HepG2 (cell line): Measurements from ENCODE around the gene DOP1B. TPM values are rescaled to one million over a fixed set of nuclear protein-coding genes. Genes with fewer than 3 reads are reported as not detected.

ENCODE experiments used
- AGO1 ChIP-seq: fragments of 200-400 bp; formaldehyde crosslinking; IDR thresholded peaks from 2 replicates; pipeline ENCODE4 v1.6.1; 2017; ENCODE audit warnings: mild to moderate bottlenecking, low read depth, low read length, moderate library complexity; ENCODE audit not compliant: poor library complexity, severe bottlenecking
- CREB1 ChIP-seq, 2 experiments: fragments of 450-650 bp in 1 of 2; IDR thresholded peaks; 2 replicates each; pipeline ENCODE4 v1.6.1; 2016 to 2017; ENCODE audit warnings: control low read depth in 1 of 2, mild to moderate bottlenecking in 1 of 2, missing compliant biosample characterization in 1 of 2, missing genetic modification characterization in 1 of 2
- EZH2 ChIP-seq: conservative IDR thresholded peaks from 2 replicates; pipeline ENCODE4 v1.6.1; 2012; ENCODE audit warnings: mild to moderate bottlenecking, low read depth, low read length, moderate library complexity
- HMG20A ChIP-seq: IDR thresholded peaks from 2 replicates; pipeline ENCODE4 v1.6.1; 2016; ENCODE audit warnings: borderline replicate concordance
- JUN ChIP-seq: sonication (generic); formaldehyde crosslinking; IDR thresholded peaks from 2 replicates; pipeline ENCODE4 v1.4.0; 2020; ENCODE audit warnings: mild to moderate bottlenecking, missing genetic modification reagents
- MAZ ChIP-seq, 2 experiments: sonication (generic) in 1 of 2; formaldehyde crosslinking in 1 of 2; IDR thresholded peaks; 2 replicates each; pipeline versions ENCODE4 v1.5.0 to v1.6.1; 2012 to 2020; ENCODE audit warnings: low read depth in 2 of 2, mild to moderate bottlenecking in 2 of 2, borderline replicate concordance in 1 of 2, improper control_type of control experiment in 1 of 2, low read length in 1 of 2, missing genetic modification reagents in 1 of 2, moderate library complexity in 1 of 2
- NBN ChIP-seq: fragments of 450-650 bp; conservative IDR thresholded peaks from 2 replicates; pipeline ENCODE4 v1.6.1; 2017
- NCOA1 ChIP-seq: sonication (generic); formaldehyde crosslinking; IDR thresholded peaks from 2 replicates; pipeline ENCODE4 v1.9.0; 2021; ENCODE audit warnings: missing genetic modification reagents
- PITX1 ChIP-seq: sonication (generic); formaldehyde crosslinking; IDR thresholded peaks from 2 replicates; pipeline ENCODE4 v1.5.1; 2020; ENCODE audit warnings: mild to moderate bottlenecking, missing genetic modification reagents
- POLR2AphosphoS5 ChIP-seq: IDR thresholded peaks from 2 replicates; pipeline ENCODE4 v1.6.1; 2012; ENCODE audit warnings: low read depth, low read length
- RBFOX2 ChIP-seq: fragments of 200-400 bp; formaldehyde crosslinking; IDR thresholded peaks from 2 replicates; pipeline ENCODE4 v1.6.1; 2017; ENCODE audit warnings: low read depth, mild to moderate bottlenecking, low read length
- RFX1 ChIP-seq: fragments of 450-650 bp; IDR thresholded peaks from 2 replicates; pipeline ENCODE4 v1.6.1; 2017
- SMAD3 ChIP-seq: sonication (generic); formaldehyde crosslinking; IDR thresholded peaks from 2 replicates; pipeline ENCODE4 v1.4.0; 2020; ENCODE audit warnings: missing genetic modification reagents
- ZBTB38 ChIP-seq: sonication (generic); formaldehyde crosslinking; IDR thresholded peaks from 2 replicates; pipeline ENCODE4 v1.5.1; 2020; ENCODE audit warnings: mild to moderate bottlenecking, missing genetic modification reagents
- ZNF124 ChIP-seq: sonication (generic); formaldehyde crosslinking; IDR thresholded peaks from 2 replicates; pipeline ENCODE4 v1.4.0; 2020; ENCODE audit warnings: missing genetic modification reagents
- ZNF75D ChIP-seq: sonication (generic); formaldehyde crosslinking; IDR thresholded peaks from 2 replicates; pipeline ENCODE4 v1.8.1; 2023; ENCODE audit warnings: missing genetic modification reagents, mild to moderate bottlenecking, borderline replicate concordance
- ZNF788 ChIP-seq: sonication (generic); formaldehyde crosslinking; IDR thresholded peaks from 2 replicates; pipeline ENCODE4 v1.5.0; 2020; ENCODE audit warnings: mild to moderate bottlenecking, missing genetic modification reagents, borderline replicate concordance
- ZNF816 ChIP-seq: sonication (generic); formaldehyde crosslinking; IDR thresholded peaks from 2 replicates; pipeline ENCODE4 v1.8.0; 2022; ENCODE audit warnings: missing genetic modification reagents, mild to moderate bottlenecking, borderline replicate concordance
- polyA plus RNA-seq, 8 experiments: library from polyadenylated mRNA; depleted of rRNA in 3 of 8; stranded (reverse) in 7 of 8; unstranded in 1 of 8; fragments of >200 nt; fragmentation: Illumina TruSeq in 4 of 8; extraction: Trizol in 4 of 8; gene quantifications; 2 replicates each; pipeline versions ENCODE4 v1.2.1 to v1.2.3, GENCODE V29; 2011 to 2016; ENCODE audit warnings: low read depth in 4 of 8, missing spikeins in 1 of 8, mixed read lengths in 1 of 8; ENCODE audit not compliant: insufficient read depth in 1 of 8
- total RNA-seq, 5 experiments: library from RNA; depleted of rRNA; stranded (reverse); fragments of >200 nt; fragmentation: Illumina TruSeq; extraction: Trizol; gene quantifications; 2 replicates each; pipeline ENCODE4 v1.2.3, GENCODE V29; 2016; ENCODE audit warnings: low read depth in 1 of 5
- TF ChIP-seq, protein P1 (sequence below): sonication (generic); formaldehyde crosslinking; IDR thresholded peaks from 2 replicates; pipeline ENCODE4; 2020; ENCODE audit warnings: missing genetic modification reagents, mild to moderate bottlenecking, borderline replicate concordance
- TF ChIP-seq, protein P2 (sequence below): IDR thresholded peaks from 2 replicates; pipeline ENCODE4 v1.6.1; 2012; ENCODE audit warnings: inconsistent platforms
- TF ChIP-seq, protein P3 (sequence below): sonication (generic); formaldehyde crosslinking; IDR thresholded peaks from 2 replicates; pipeline ENCODE4 v1.8.0; 2022; ENCODE audit warnings: mild to moderate bottlenecking, missing genetic modification reagents
- TF ChIP-seq, protein P4 (sequence below): sonication (generic); formaldehyde crosslinking; IDR thresholded peaks from 2 replicates; pipeline ENCODE4 v1.9.0; 2021; ENCODE audit warnings: missing genetic modification reagents, borderline replicate concordance

The DOP1B gene
- total and polyA plus RNA-seq, 2 of the 13 experiments (the other 11 are each of a cell fraction or from before 2014, with no cell fraction given), result 2.8 to 3.2 TPM

DNA sequence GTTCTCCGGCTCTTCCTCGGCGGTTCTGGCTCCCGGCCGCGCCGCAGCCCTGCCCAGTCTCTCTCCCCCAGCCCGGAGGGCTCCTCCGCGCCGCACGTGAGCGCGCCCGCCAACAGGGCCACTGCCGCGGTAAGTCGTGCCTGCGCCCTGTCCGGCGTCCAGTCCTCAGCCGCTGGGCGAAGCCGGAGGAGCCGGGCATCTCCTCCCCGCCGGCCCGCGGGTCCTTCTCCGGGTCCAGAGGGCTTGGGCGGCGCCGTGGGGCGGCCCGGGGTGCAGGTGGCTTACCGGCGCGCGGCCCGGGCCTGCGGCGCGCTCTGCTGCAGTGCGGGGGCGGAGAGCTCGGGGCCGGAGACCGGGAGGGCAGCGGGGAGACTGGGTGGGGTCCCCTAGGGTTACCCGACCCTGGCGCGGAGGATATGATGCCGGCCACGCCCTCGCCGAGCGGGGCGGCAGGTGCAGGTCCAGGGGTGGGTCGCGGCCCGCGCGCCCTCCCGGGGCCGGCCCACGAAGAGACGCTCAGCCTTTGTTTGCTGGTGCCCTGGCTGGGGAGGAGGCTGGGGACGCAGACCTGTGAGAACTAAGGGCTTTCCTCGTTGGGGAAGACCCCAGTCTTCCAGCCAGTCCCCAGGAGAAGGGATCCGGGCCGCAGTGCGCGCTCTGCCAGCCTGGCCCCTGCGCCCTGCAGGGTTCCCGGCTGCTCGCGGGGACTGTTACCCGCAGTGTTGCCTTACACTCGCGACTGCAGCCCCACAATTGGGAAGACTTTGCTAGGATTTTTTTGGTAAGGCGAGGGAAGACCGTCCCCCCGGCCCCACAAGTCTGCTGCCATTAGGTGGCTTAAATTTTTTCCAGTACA is at the start of gene DOP1B (continued):
- TF ChIP-seq, protein P1, sequence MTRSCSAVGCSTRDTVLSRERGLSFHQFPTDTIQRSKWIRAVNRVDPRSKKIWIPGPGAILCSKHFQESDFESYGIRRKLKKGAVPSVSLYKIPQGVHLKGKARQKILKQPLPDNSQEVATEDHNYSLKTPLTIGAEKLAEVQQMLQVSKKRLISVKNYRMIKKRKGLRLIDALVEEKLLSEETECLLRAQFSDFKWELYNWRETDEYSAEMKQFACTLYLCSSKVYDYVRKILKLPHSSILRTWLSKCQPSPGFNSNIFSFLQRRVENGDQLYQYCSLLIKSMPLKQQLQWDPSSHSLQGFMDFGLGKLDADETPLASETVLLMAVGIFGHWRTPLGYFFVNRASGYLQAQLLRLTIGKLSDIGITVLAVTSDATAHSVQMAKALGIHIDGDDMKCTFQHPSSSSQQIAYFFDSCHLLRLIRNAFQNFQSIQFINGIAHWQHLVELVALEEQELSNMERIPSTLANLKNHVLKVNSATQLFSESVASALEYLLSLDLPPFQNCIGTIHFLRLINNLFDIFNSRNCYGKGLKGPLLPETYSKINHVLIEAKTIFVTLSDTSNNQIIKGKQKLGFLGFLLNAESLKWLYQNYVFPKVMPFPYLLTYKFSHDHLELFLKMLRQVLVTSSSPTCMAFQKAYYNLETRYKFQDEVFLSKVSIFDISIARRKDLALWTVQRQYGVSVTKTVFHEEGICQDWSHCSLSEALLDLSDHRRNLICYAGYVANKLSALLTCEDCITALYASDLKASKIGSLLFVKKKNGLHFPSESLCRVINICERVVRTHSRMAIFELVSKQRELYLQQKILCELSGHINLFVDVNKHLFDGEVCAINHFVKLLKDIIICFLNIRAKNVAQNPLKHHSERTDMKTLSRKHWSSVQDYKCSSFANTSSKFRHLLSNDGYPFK, result no peak
- no peak for TF ChIP-seq RFX1
- peak; percentile 35; the same call in 1 of the 2 replicates for TF ChIP-seq POLR2AphosphoS5
- TF ChIP-seq, protein P2, sequence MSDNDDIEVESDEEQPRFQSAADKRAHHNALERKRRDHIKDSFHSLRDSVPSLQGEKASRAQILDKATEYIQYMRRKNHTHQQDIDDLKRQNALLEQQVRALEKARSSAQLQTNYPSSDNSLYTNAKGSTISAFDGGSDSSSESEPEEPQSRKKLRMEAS, result peak; percentile 66; the same call in 1 of the 2 replicates
- TF ChIP-seq JUN (CRISPR knock-in tag), result no peak
- TF ChIP-seq SMAD3 (CRISPR knock-in tag), result no peak
- TF ChIP-seq AGO1, result no peak
- TF ChIP-seq NCOA1 (CRISPR knock-in tag), result no peak
- no peak for TF ChIP-seq ZNF816 (CRISPR knock-in tag)
- no peak for TF ChIP-seq HMG20A
- TF ChIP-seq, protein P3, sequence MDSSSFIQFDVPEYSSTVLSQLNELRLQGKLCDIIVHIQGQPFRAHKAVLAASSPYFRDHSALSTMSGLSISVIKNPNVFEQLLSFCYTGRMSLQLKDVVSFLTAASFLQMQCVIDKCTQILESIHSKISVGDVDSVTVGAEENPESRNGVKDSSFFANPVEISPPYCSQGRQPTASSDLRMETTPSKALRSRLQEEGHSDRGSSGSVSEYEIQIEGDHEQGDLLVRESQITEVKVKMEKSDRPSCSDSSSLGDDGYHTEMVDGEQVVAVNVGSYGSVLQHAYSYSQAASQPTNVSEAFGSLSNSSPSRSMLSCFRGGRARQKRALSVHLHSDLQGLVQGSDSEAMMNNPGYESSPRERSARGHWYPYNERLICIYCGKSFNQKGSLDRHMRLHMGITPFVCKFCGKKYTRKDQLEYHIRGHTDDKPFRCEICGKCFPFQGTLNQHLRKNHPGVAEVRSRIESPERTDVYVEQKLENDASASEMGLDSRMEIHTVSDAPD (CRISPR knock-in tag), result no peak
- no peak for TF ChIP-seq PITX1 (CRISPR knock-in tag)
- no peak for TF ChIP-seq NBN
- no peak for TF ChIP-seq ZNF124 (CRISPR knock-in tag)
- TF ChIP-seq CREB1 (IDR thresholded peaks at IDR 0.05), result no peak
- no peak for TF ChIP-seq CREB1 (CRISPR knock-in tag; IDR thresholded peaks at IDR 0.05)
- no peak for TF ChIP-seq ZNF75D (CRISPR knock-in tag)
- no peak for TF ChIP-seq ZBTB38 (CRISPR knock-in tag)
- no peak for TF ChIP-seq EZH2
- peak; percentile 79 for TF ChIP-seq RBFOX2
- no peak for TF ChIP-seq MAZ (IDR thresholded peaks at IDR 0.05; ENCODE audit: borderline replicate concordance, low read depth, low read length)
- TF ChIP-seq MAZ (CRISPR knock-in tag; IDR thresholded peaks at IDR 0.05; ENCODE audit: low read depth), result no peak
- TF ChIP-seq, protein P4, sequence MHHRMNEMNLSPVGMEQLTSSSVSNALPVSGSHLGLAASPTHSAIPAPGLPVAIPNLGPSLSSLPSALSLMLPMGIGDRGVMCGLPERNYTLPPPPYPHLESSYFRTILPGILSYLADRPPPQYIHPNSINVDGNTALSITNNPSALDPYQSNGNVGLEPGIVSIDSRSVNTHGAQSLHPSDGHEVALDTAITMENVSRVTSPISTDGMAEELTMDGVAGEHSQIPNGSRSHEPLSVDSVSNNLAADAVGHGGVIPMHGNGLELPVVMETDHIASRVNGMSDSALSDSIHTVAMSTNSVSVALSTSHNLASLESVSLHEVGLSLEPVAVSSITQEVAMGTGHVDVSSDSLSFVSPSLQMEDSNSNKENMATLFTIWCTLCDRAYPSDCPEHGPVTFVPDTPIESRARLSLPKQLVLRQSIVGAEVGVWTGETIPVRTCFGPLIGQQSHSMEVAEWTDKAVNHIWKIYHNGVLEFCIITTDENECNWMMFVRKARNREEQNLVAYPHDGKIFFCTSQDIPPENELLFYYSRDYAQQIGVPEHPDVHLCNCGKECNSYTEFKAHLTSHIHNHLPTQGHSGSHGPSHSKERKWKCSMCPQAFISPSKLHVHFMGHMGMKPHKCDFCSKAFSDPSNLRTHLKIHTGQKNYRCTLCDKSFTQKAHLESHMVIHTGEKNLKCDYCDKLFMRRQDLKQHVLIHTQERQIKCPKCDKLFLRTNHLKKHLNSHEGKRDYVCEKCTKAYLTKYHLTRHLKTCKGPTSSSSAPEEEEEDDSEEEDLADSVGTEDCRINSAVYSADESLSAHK (CRISPR knock-in tag), result no peak
- TF ChIP-seq ZNF788 (CRISPR knock-in tag), result no peak
